ENCODE data around the gene ADGRG3.

The ADGRG3 gene

GRCh38 chr16:57663917-57664661, 4.0 kb upstream of the ADGRG3 start:
- no peak for DNase-seq (ENCODE audit: low read depth in 1 of 2, low spot score in 1 of 2)
- Histone ChIP-seq H3K4me3 (replicated peaks; ENCODE audit: insufficient read depth, low read length) (no peak overlapping the region), H3K27me3 (ENCODE audit: insufficient read depth, poor library complexity, severe bottlenecking) (no peaks in the 10 kb centered on the region), H3K27ac (replicated peaks) (no peak overlapping the region)
- TF ChIP-seq GABPA (IDR thresholded peaks at IDR 0.05; ENCODE audit: low read depth) (no peak), POLR2AphosphoS5 (IDR thresholded peaks at IDR 0.05; ENCODE audit: low read depth) (no peak), SPI1 (IDR thresholded peaks at IDR 0.05; ENCODE audit: borderline replicate concordance, low read depth) (no peak), REST (IDR thresholded peaks at IDR 0.05; ENCODE audit: insufficient replicate concordance, low read depth) (no peak), CTCF (IDR thresholded peaks at IDR 0.05; ENCODE audit: insufficient read depth, low read length) (no peak)

- Histone ChIP-seq H3K27me3 (ENCODE audit: insufficient read depth, poor library complexity, severe bottlenecking) (no peaks in the 10 kb centered on the region), H3K27ac (replicated peaks) (no peak overlapping the region), H3K4me3 (replicated peaks; ENCODE audit: insufficient read depth, low read length) (no peak overlapping the region)
- no peak for DNase-seq (ENCODE audit: low read depth in 1 of 2, low spot score in 1 of 2)
- TF ChIP-seq GABPA (IDR thresholded peaks at IDR 0.05; ENCODE audit: low read depth): no peak
- TF ChIP-seq POLR2AphosphoS5 (IDR thresholded peaks at IDR 0.05; ENCODE audit: low read depth): no peak
- no peak for TF ChIP-seq REST (IDR thresholded peaks at IDR 0.05; ENCODE audit: insufficient replicate concordance, low read depth)
- no peak for TF ChIP-seq CTCF (IDR thresholded peaks at IDR 0.05; ENCODE audit: insufficient read depth, low read length)
- TF ChIP-seq SPI1 (IDR thresholded peaks at IDR 0.05; ENCODE audit: borderline replicate concordance, low read depth): no peak
These were observed 3.5 kb upstream of the ADGRG3 start for GRCh38 chr16:57664662-57665025.

- DNase-seq (ENCODE audit: low read depth in 1 of 2, low spot score in 1 of 2): no peak
- H3K27ac ChIP-seq (replicated peaks): no peak overlapping the region
- TF ChIP-seq GABPA (IDR thresholded peaks at IDR 0.05; ENCODE audit: low read depth) (no peak), CTCF (IDR thresholded peaks at IDR 0.05; ENCODE audit: insufficient read depth, low read length) (no peak), SPI1 (IDR thresholded peaks at IDR 0.05; ENCODE audit: borderline replicate concordance, low read depth) (no peak), POLR2AphosphoS5 (IDR thresholded peaks at IDR 0.05; ENCODE audit: low read depth) (no peak), REST (IDR thresholded peaks at IDR 0.05; ENCODE audit: insufficient replicate concordance, low read depth) (no peak)
- no peaks in the 10 kb centered on the region for H3K27me3 ChIP-seq (ENCODE audit: insufficient read depth, poor library complexity, severe bottlenecking)
- no peak overlapping the region for H3K4me3 ChIP-seq (replicated peaks; ENCODE audit: insufficient read depth, low read length)
These were observed 2.6 kb upstream of the ADGRG3 start for GRCh38 chr16:57665541-57665940.
